Mesenchymal stem cell (in vitro differentiated cells and primary cell): ENCODE data around the gene CARNS1.

ENCODE experiments used
- DNase-seq: peaks from one replicate; pipeline ENCODE4 v3.0.0-alpha.2; 2013
- H2AFZ ChIP-seq: one replicate; pipeline ENCODE4 v1.6.1; 2013; ENCODE audit warnings: low read depth, mild to moderate bottlenecking, control low read depth, inconsistent platforms, low read length, moderate library complexity
- H2AK5ac ChIP-seq: 2 replicates; pipeline ENCODE4 v1.6.1; 2013; ENCODE audit warnings: low read length, moderate library complexity, mild to moderate bottlenecking, inconsistent platforms; ENCODE audit not compliant: severe bottlenecking
- H2BK120ac ChIP-seq: one replicate; pipeline ENCODE4 v1.6.1; 2013; ENCODE audit warnings: low read depth, mild to moderate bottlenecking, inconsistent platforms, low read length, moderate library complexity
- H2BK12ac ChIP-seq, 2 experiments: one replicate each; pipeline ENCODE4 v1.6.1; 2013; ENCODE audit warnings: inconsistent platforms in 2 of 2, low read length in 2 of 2, mild to moderate bottlenecking in 2 of 2, moderate library complexity in 2 of 2, control low read depth in 1 of 2
- H2BK15ac ChIP-seq: one replicate; pipeline ENCODE4 v1.6.1; 2013; ENCODE audit warnings: mild to moderate bottlenecking, low read depth, inconsistent platforms; ENCODE audit not compliant: poor library complexity, severe bottlenecking
- H2BK5ac ChIP-seq: 2 replicates; pipeline ENCODE4 v1.6.1; 2013; ENCODE audit warnings: low read depth, mild to moderate bottlenecking, low read length, control low read depth, inconsistent platforms; ENCODE audit not compliant: poor library complexity, severe bottlenecking
- H3K14ac ChIP-seq, 2 experiments: one replicate each; pipeline ENCODE4 v1.6.1; 2013; ENCODE audit warnings: inconsistent platforms in 2 of 2, low read length in 2 of 2, control low read depth in 1 of 2, mild to moderate bottlenecking in 1 of 2, moderate library complexity in 1 of 2
- H3K18ac ChIP-seq, 2 experiments: one replicate each; pipeline ENCODE4 v1.6.1; 2013; ENCODE audit warnings: inconsistent platforms in 2 of 2, low read length in 2 of 2, control low read depth in 1 of 2, low read depth in 1 of 2, mild to moderate bottlenecking in 1 of 2
- H3K23ac ChIP-seq, 2 experiments: one replicate each; pipeline ENCODE4 v1.6.1; 2013; ENCODE audit warnings: inconsistent platforms in 2 of 2, low read length in 2 of 2, mild to moderate bottlenecking in 2 of 2, moderate library complexity in 2 of 2, control low read depth in 1 of 2
- H3K27ac ChIP-seq: 2 replicates; pipeline ENCODE4 v1.5.1; 2013; ENCODE audit warnings: mild to moderate bottlenecking, moderate library complexity, low read length, control low read depth, inconsistent platforms; ENCODE audit not compliant: poor library complexity, severe bottlenecking
- H3K27me3 ChIP-seq, 2 experiments: 2 replicates each; pipeline versions ENCODE4 v1.6.1 to v1.7.0; 2013; ENCODE audit warnings: low read length in 2 of 2, mild to moderate bottlenecking in 2 of 2, moderate library complexity in 2 of 2, control low read depth in 1 of 2, inconsistent platforms in 1 of 2; ENCODE audit not compliant: control insufficient read depth in 1 of 2, insufficient read depth in 1 of 2
- H3K36me3 ChIP-seq, 2 experiments: 2 replicates each; pipeline versions ENCODE4 v1.6.1 to v1.7.0; 2013; ENCODE audit warnings: low read length in 2 of 2, control low read depth in 1 of 2, inconsistent platforms in 1 of 2, low read depth in 1 of 2, mild to moderate bottlenecking in 1 of 2; ENCODE audit not compliant: insufficient read depth in 2 of 2, control insufficient read depth in 1 of 2
- H3K4ac ChIP-seq, 2 experiments: one replicate each; pipeline ENCODE4 v1.6.1; 2013; ENCODE audit warnings: inconsistent platforms in 2 of 2, low read length in 2 of 2, mild to moderate bottlenecking in 2 of 2, moderate library complexity in 2 of 2, control low read depth in 1 of 2, low read depth in 1 of 2
- H3K4me1 ChIP-seq: 2 replicates; pipeline ENCODE4 v1.6.1; 2013; ENCODE audit warnings: low read depth, low read length, control low read depth; ENCODE audit not compliant: control insufficient read depth, insufficient read depth
- H3K4me2 ChIP-seq: 2 replicates; pipeline ENCODE4 v1.6.1; 2013; ENCODE audit warnings: low read length, mild to moderate bottlenecking, inconsistent platforms; ENCODE audit not compliant: poor library complexity, severe bottlenecking
- H3K4me3 ChIP-seq, 2 experiments: 2 replicates each; pipeline versions ENCODE4 v1.5.1 to v1.7.0; 2013; ENCODE audit warnings: low read length in 2 of 2, mild to moderate bottlenecking in 2 of 2, control low read depth in 1 of 2, low read depth in 1 of 2; ENCODE audit not compliant: insufficient read depth in 1 of 2
- H3K79me1 ChIP-seq: replicated peaks from 2 replicates; pipeline ENCODE4 v1.6.1; 2013; ENCODE audit warnings: mild to moderate bottlenecking, control low read depth, low read length, inconsistent platforms; ENCODE audit not compliant: poor library complexity, severe bottlenecking
- H3K9ac ChIP-seq: 2 replicates; pipeline ENCODE4 v1.7.0; 2013; ENCODE audit warnings: mild to moderate bottlenecking, low read length, moderate library complexity
- H3K9me3 ChIP-seq: 2 replicates; pipeline ENCODE4 v1.7.0; 2013; ENCODE audit warnings: mild to moderate bottlenecking, low read length; ENCODE audit not compliant: control insufficient read depth
- H4K8ac ChIP-seq: one replicate; pipeline ENCODE4 v1.6.1; 2013; ENCODE audit warnings: inconsistent platforms, mild to moderate bottlenecking, low read length, moderate library complexity
- H4K91ac ChIP-seq: one replicate; pipeline ENCODE4 v1.6.1; 2013; ENCODE audit warnings: mild to moderate bottlenecking, low read length, inconsistent platforms
- WGBS: methylation state at CpG from one replicate; pipeline ENCODE4 v1.1.7; 2013; ENCODE audit warnings: mixed read lengths; 5-methylcytosine and 5-hydroxymethylcytosine counted together

The CARNS1 gene

GRCh38 chr11:67450796-67451657 lies 35.5 kb downstream of the CARNS1 start:
- Histone ChIP-seq H2BK5ac (no peak overlapping the region), H3K36me3 (no peaks in the 10 kb centered on the region), H3K9me3 (no peaks in the 10 kb centered on the region), H2AK5ac (no peak overlapping the region), H3K4me2 (no peak overlapping the region), H3K18ac (no peak overlapping the region), H3K9ac (no peak overlapping the region), H3K4me1 (no peaks in the 10 kb centered on the region), H3K4ac (no peak overlapping the region), H2BK120ac (no peak overlapping the region), H2BK12ac (no peak overlapping the region), H3K23ac (no peak overlapping the region), H3K27me3 (peaks cover 0 to 17% of the 10 kb centered on the region in 2 experiments), H4K8ac (no peak overlapping the region), H2AFZ (no peak overlapping the region), H3K4me3 (no peak overlapping the region), H4K91ac (no peak overlapping the region), H3K14ac (peak overlapping the region in 1 of 2 experiments; percentile 18), H3K79me1 (no peaks in the 10 kb centered on the region), H3K27ac (no peak overlapping the region), H2BK15ac (no peak overlapping the region)
- 88% methylated on average over 25 of the region's 25 CpGs for whole genome bisulfite sequencing
- DNase-seq: no peak

DNA sequence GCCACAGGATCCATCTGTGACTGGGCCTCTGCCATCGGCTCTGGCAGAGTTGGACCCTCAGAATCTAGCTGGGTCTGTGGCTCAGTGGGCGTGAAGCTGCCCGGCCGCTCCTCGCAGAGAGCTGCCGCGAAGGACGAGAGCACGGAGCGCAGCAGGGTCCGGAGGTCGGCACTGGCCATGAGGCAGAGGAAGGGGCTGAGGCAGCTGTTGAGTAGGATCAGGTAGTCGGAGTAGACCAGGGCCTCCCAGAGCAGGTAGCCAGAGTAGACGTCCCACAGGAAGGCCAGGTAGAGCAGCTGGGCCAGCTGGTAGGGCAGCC lies 36.1 kb downstream of the CARNS1 start:
- no peak overlapping the region for H2AK5ac ChIP-seq
- no peak overlapping the region for H3K4ac ChIP-seq
- H2BK5ac ChIP-seq: no peak overlapping the region
- H3K9ac ChIP-seq: no peak overlapping the region
- no peak for DNase-seq
- no peak overlapping the region for H3K23ac ChIP-seq
- no peak overlapping the region for H3K4me3 ChIP-seq
- H3K27me3 ChIP-seq: peaks cover 0 to 23% of the 10 kb centered on the region in 2 experiments
- H2BK12ac ChIP-seq: no peak overlapping the region
- no peak overlapping the region for H3K4me2 ChIP-seq
- no peaks in the 10 kb centered on the region for H3K79me1 ChIP-seq
- H2BK15ac ChIP-seq: no peak overlapping the region
- H2BK120ac ChIP-seq: no peak overlapping the region
- 91% methylated on average over 14 of the region's 14 CpGs for WGBS
- no peak overlapping the region for H3K27ac ChIP-seq
- H3K4me1 ChIP-seq: no peaks in the 10 kb centered on the region
- no peak overlapping the region for H4K91ac ChIP-seq
- no peak overlapping the region for H2AFZ ChIP-seq
- no peak overlapping the region for H4K8ac ChIP-seq
- H3K9me3 ChIP-seq: no peaks in the 10 kb centered on the region
- H3K14ac ChIP-seq: peak overlapping the region in 1 of 2 experiments; percentile 18
- no peak overlapping the region for H3K18ac ChIP-seq
- no peaks in the 10 kb centered on the region for H3K36me3 ChIP-seq

DNA sequence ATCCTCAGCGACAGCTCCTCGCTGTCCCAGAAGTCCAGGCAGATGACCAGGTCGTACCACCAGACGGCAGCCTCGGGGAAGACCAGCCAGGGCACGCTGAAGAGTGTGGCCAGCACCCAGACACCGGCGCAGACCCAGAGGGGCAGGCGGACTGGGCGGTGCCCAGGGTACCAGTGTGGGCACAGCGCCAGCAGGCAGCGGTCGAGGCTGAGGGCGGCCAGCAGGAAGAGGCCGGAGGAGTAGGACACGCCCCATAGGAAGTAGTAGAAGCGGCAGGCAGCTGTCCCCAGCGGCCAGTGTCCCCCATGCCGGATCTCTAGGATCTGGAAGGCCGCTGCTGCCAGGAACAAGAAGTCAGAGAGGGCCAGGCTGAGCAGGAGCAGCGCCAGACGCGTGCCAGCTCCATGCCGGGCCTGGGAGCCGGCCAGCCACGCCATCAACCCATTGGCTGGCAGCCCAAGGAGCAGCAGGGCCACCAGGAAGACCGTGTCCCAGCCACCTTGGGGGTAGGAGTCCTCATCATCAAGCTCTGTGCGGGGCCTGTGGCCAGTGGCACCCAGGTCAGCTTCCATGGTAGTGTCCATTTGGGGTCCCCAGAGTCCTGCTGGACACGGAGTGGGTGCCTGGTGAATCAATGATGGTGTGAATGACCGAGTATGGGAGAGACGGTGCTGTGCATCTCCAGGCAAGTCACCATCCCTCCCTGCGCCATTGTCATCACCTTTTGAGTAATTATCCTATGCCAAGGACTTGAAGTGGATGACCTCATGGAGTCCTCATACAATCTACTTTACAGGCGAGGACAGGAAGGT lies 36.9 kb downstream of the CARNS1 start, which contains the start of gene GPR152:
Gene GPR152, minus strand, starts transcription at position 589 of the 812 bp plus-strand sequence. Its CDS starts 5 bp downstream, at position 584.
- DNase-seq: no peak
- Histone ChIP-seq H3K79me1 (no peaks in the 10 kb centered on the region), H3K18ac (no peak within 1 kb of the TSS), H3K9me3 (no peaks in the 10 kb centered on the region), H2BK12ac (no peak within 1 kb of the TSS), H3K23ac (no peak within 1 kb of the TSS), H2BK120ac (no peak within 1 kb of the TSS), H2AK5ac (no peak within 1 kb of the TSS), H3K4me2 (no peak within 1 kb of the TSS), H2BK5ac (no peak within 1 kb of the TSS), H3K4me3 (no peak within 1 kb of the TSS), H3K9ac (no peak within 1 kb of the TSS), H3K27me3 (peaks cover 0 to 29% of the 10 kb centered on the region in 2 experiments), H2BK15ac (no peak within 1 kb of the TSS), H3K4ac (no peak within 1 kb of the TSS), H4K8ac (no peak within 1 kb of the TSS), H2AFZ (no peak within 1 kb of the TSS), H4K91ac (peak within 1 kb of the TSS; percentile 7), H3K14ac (no peak within 1 kb of the TSS), H3K36me3 (peaks cover 0 to 3% of the 10 kb centered on the region in 2 experiments), H3K27ac (no peak within 1 kb of the TSS), H3K4me1 (no peaks in the 10 kb centered on the region)
- 91% methylated on average over 29 of the region's 33 CpGs for WGBS
